K562 (cell line): ENCODE results near the gene SERPINH1. TPM values are rescaled to one million over a fixed set of nuclear protein-coding genes. Genes with fewer than 3 reads are reported as not detected.
A peak's percentile ranks its signal among the peaks of the same experiment; 100 is the strongest.

Experiments
- AFF1 ChIP-seq, 2 experiments: fragments of 450-650 bp; IDR thresholded peaks; 2 replicates each; pipeline ENCODE4 v1.6.1; 2018; ENCODE audit warnings: mild to moderate bottlenecking in 2 of 2, low read depth in 1 of 2; ENCODE audit not compliant: partially characterized antibody in 2 of 2
- BRD4 ChIP-seq: fragments of 200-600 bp; sonication (generic); IDR thresholded peaks from 2 replicates; pipeline ENCODE4 v1.6.1; 2017; ENCODE audit warnings: inconsistent platforms
- CEBPB ChIP-seq: fragments of 450-650 bp; IDR thresholded peaks from 2 replicates; pipeline ENCODE4 v1.6.1; 2016; ENCODE audit warnings: missing genetic modification characterization, missing compliant biosample characterization
- DPF2 ChIP-seq: fragments of 450-650 bp; IDR thresholded peaks from 2 replicates; pipeline ENCODE4 v1.6.1; 2016
- FOXK1 ChIP-seq: sonication (generic); formaldehyde crosslinking; IDR thresholded peaks from 2 replicates; pipeline ENCODE4 v1.8.0; 2022; ENCODE audit warnings: missing genetic modification reagents, mild to moderate bottlenecking, borderline replicate concordance
- HEY1 ChIP-seq: fragments of 250-450 bp; sonication (Bioruptor Pico); IDR thresholded peaks from 2 replicates; pipeline ENCODE4 v1.5.0; 2020; ENCODE audit warnings: mild to moderate bottlenecking, moderate library complexity, borderline replicate concordance
- HOMEZ ChIP-seq: fragments of 250-450 bp; sonication (Bioruptor Pico); IDR thresholded peaks from 2 replicates; pipeline ENCODE4 v1.4.0; 2020; ENCODE audit warnings: mild to moderate bottlenecking, moderate library complexity
- HOXB6 ChIP-seq: fragments of 250-450 bp; sonication (Bioruptor Pico); IDR thresholded peaks from 2 replicates; pipeline ENCODE4 v1.5.1; 2022; ENCODE audit warnings: mild to moderate bottlenecking, borderline replicate concordance
- KHSRP ChIP-seq: fragments of 450-650 bp; IDR thresholded peaks from 2 replicates; pipeline ENCODE4 v1.6.1; 2017
- NR1H2 ChIP-seq: sonication (generic); formaldehyde crosslinking; IDR thresholded peaks from 2 replicates; pipeline ENCODE4 v1.4.0; 2020; ENCODE audit warnings: mild to moderate bottlenecking, missing genetic modification reagents
- PKNOX1 ChIP-seq: fragments of 450-650 bp; IDR thresholded peaks from 2 replicates; pipeline ENCODE4 v1.6.1; 2016
- POLR2A ChIP-seq: fragments of 450-650 bp; conservative IDR thresholded peaks from 2 replicates; pipeline ENCODE4 v1.6.1; 2016
- SNRNP70 ChIP-seq: fragments of 200-400 bp; formaldehyde crosslinking; optimal IDR thresholded peaks from 2 replicates; pipeline ENCODE3; 2017; ENCODE audit warnings: low read depth, low read length
- U2AF2 ChIP-seq: fragments of 200-400 bp; formaldehyde crosslinking; optimal IDR thresholded peaks from 2 replicates; pipeline ENCODE3; 2017; ENCODE audit warnings: low read depth, mild to moderate bottlenecking, low read length
- polyA plus RNA-seq, 8 experiments: library from polyadenylated mRNA; depleted of rRNA in 4 of 8; stranded (reverse) in 5 of 8; unstranded in 3 of 8; fragments of >200 nt; fragmentation: Nextera tagmentation in 2 of 8; fragmentation: Illumina TruSeq in 1 of 8; extraction: Ambion mirVana in 2 of 8; extraction: Trizol in 1 of 8; gene quantifications; 2 replicates each; pipeline versions ENCODE4 v1.2.1 to v1.2.3, GENCODE V29; 2011 to 2014; ENCODE audit warnings: inconsistent platforms in 1 of 8, missing spikeins in 1 of 8
- total RNA-seq, 7 experiments: library from RNA; depleted of rRNA in 6 of 7; stranded (reverse); fragments of >200 nt in 6 of 7; fragmentation: Illumina TruSeq in 2 of 7; extraction: Trizol in 2 of 7; gene quantifications; 2 replicates each; pipeline versions ENCODE4 v1.2.1 to v1.2.3, GENCODE V29; 2011 to 2021; ENCODE audit warnings: low replicate concordance in 1 of 7
- TF ChIP-seq, protein P1 (sequence below): conservative IDR thresholded peaks from 2 replicates; pipeline ENCODE4 v1.6.1; 2011; ENCODE audit warnings: low read depth, mild to moderate bottlenecking, low read length; ENCODE audit not compliant: control insufficient read depth
- TF ChIP-seq, protein P2 (sequence below): fragments of 450-650 bp; IDR thresholded peaks from 2 replicates; pipeline ENCODE4 v1.7.0; 2016; ENCODE audit warnings: borderline replicate concordance
- TF ChIP-seq, protein P3 (sequence below): sonication (generic); formaldehyde crosslinking; IDR thresholded peaks from 2 replicates; pipeline ENCODE4 v1.8.1; 2023; ENCODE audit warnings: mild to moderate bottlenecking, missing genetic modification reagents

The SERPINH1 gene
- total and polyA plus RNA-seq, 9 of the 15 experiments (the other 6 are each of a cell fraction or from before 2014, with no cell fraction given) = 2.8 to 106 (median 67.9) TPM

- TF ChIP-seq PKNOX1 (no peak), HEY1 (CRISPR knock-in tag) (no peak), BRD4 (peak; percentile 36; the same call in 1 of the 2 replicates), HOMEZ (CRISPR knock-in tag) (no peak), SNRNP70 (no peak), POLR2A (0 out of 2 replicates have a peak, but pooled peaks have one; percentile 25), HOXB6 (CRISPR knock-in tag) (no peak), AFF1 (IDR thresholded peaks at IDR 0.05; ENCODE audit: low read depth in 1 of 2, partially characterized antibody in 2 of 2) (no peak), U2AF2 (no peak), FOXK1 (CRISPR knock-in tag) (no peak), NR1H2 (CRISPR knock-in tag) (no peak), KHSRP (no peak), CEBPB (tag) (peak; percentile 43; the same call in 1 of the 2 replicates), DPF2 (peak; percentile 21; the same call in 1 of the 2 replicates)
- TF ChIP-seq, protein P1, sequence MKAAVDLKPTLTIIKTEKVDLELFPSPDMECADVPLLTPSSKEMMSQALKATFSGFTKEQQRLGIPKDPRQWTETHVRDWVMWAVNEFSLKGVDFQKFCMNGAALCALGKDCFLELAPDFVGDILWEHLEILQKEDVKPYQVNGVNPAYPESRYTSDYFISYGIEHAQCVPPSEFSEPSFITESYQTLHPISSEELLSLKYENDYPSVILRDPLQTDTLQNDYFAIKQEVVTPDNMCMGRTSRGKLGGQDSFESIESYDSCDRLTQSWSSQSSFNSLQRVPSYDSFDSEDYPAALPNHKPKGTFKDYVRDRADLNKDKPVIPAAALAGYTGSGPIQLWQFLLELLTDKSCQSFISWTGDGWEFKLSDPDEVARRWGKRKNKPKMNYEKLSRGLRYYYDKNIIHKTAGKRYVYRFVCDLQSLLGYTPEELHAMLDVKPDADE = no peak
- TF ChIP-seq, protein P2, sequence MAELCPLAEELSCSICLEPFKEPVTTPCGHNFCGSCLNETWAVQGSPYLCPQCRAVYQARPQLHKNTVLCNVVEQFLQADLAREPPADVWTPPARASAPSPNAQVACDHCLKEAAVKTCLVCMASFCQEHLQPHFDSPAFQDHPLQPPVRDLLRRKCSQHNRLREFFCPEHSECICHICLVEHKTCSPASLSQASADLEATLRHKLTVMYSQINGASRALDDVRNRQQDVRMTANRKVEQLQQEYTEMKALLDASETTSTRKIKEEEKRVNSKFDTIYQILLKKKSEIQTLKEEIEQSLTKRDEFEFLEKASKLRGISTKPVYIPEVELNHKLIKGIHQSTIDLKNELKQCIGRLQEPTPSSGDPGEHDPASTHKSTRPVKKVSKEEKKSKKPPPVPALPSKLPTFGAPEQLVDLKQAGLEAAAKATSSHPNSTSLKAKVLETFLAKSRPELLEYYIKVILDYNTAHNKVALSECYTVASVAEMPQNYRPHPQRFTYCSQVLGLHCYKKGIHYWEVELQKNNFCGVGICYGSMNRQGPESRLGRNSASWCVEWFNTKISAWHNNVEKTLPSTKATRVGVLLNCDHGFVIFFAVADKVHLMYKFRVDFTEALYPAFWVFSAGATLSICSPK = no peak
- TF ChIP-seq, protein P3, sequence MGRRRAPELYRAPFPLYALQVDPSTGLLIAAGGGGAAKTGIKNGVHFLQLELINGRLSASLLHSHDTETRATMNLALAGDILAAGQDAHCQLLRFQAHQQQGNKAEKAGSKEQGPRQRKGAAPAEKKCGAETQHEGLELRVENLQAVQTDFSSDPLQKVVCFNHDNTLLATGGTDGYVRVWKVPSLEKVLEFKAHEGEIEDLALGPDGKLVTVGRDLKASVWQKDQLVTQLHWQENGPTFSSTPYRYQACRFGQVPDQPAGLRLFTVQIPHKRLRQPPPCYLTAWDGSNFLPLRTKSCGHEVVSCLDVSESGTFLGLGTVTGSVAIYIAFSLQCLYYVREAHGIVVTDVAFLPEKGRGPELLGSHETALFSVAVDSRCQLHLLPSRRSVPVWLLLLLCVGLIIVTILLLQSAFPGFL (CRISPR knock-in tag) = no peak
Measured at GRCh38 chr11:75554258-75555022, 7.6 kb upstream of the SERPINH1 start (continued).
